Esophagus squamous epithelium (tissue), 4 donors: Measurements from ENCODE around the gene HFM1.

Experiments
- POLR2A ChIP-seq, 4 donors: fragments of 450-650 bp; IDR thresholded peaks; one replicate each; pipeline ENCODE4 v1.6.1; 2017; ENCODE audit warnings: antibody characterized with exemption in 4 of 4, mild to moderate bottlenecking in 4 of 4, moderate library complexity in 3 of 4
- TF ChIP-seq, protein P1 (sequence below), 6 experiments: fragments of 450-650 bp in 4 of 6; fragments of 200-600 bp in 2 of 6; sonication (generic) in 2 of 6; IDR thresholded peaks; one replicate each; pipeline ENCODE4 v1.5.1; 2016 to 2019; ENCODE audit warnings: antibody characterized with exemption in 6 of 6, mild to moderate bottlenecking in 4 of 6, moderate library complexity in 4 of 6

DNA sequence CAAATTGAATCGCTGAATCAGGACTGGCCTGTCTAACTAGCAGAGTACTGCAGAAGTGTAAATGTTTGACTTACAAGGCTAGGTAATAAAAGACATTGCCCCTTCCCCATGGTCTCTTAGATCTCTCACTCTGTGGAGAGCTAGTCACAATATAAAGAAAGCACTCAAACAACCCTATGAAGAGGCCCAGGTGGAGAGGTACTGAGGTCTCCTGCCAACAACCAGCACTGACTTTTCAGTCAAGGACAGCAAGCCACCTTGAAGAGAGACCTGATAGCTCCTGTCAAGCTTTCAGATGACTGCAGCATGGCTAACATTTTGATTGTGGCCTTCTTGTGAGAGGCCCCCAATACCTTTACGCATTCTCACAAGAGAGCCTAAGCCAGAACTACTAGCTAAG, 18.5 kb downstream of the HFM1 start:
- TF ChIP-seq, protein P1, sequence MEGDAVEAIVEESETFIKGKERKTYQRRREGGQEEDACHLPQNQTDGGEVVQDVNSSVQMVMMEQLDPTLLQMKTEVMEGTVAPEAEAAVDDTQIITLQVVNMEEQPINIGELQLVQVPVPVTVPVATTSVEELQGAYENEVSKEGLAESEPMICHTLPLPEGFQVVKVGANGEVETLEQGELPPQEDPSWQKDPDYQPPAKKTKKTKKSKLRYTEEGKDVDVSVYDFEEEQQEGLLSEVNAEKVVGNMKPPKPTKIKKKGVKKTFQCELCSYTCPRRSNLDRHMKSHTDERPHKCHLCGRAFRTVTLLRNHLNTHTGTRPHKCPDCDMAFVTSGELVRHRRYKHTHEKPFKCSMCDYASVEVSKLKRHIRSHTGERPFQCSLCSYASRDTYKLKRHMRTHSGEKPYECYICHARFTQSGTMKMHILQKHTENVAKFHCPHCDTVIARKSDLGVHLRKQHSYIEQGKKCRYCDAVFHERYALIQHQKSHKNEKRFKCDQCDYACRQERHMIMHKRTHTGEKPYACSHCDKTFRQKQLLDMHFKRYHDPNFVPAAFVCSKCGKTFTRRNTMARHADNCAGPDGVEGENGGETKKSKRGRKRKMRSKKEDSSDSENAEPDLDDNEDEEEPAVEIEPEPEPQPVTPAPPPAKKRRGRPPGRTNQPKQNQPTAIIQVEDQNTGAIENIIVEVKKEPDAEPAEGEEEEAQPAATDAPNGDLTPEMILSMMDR (IDR thresholded peaks at IDR 0.05) = no peak
- TF ChIP-seq POLR2A (IDR thresholded peaks at IDR 0.05) = no peak
